ENCODE results near the gene DNMT3B.
"Not testable (repeated sequence)": the region's sequence is repeated elsewhere in the genome, so short reads cannot be mapped to it uniquely, and the experiment has no call there.

Gene DNMT3B

GRCh38 chr20:32763202-32764004 lies 1.2 kb downstream of the DNMT3B start:
- DNase-seq (ENCODE audit: low read depth), result no peak

- no peak for DNase-seq (ENCODE audit: low read depth)
These were observed 2.1 kb downstream of the DNMT3B start for GRCh38 chr20:32764005-32764960.

GRCh38 chr20:32765230-32765875 lies 3.2 kb downstream of the DNMT3B start:
- DNase-seq (ENCODE audit: low read depth), result not testable (repeated sequence)

GRCh38 chr20:32767418-32768198 lies 5.4 kb downstream of the DNMT3B start:
- no peak for DNase-seq (ENCODE audit: low read depth)

GRCh38 chr20:32772046-32772445 lies 9.9 kb downstream of the DNMT3B start:
- DNase-seq (ENCODE audit: low read depth), result no peak

- no peak for DNase-seq (ENCODE audit: low read depth)
These were observed 11.0 kb downstream of the DNMT3B start for GRCh38 chr20:32773223-32773622.

GRCh38 chr20:32773855-32774254 lies 11.7 kb downstream of the DNMT3B start:
- DNase-seq (ENCODE audit: low read depth), result no peak

GRCh38 chr20:32775336-32775991 lies 13.3 kb downstream of the DNMT3B start:
- DNase-seq (ENCODE audit: low read depth), result no peak

- no peak for DNase-seq (ENCODE audit: low read depth)
These were observed 15.2 kb downstream of the DNMT3B start for GRCh38 chr20:32777177-32777956.

GRCh38 chr20:32779500-32780211 lies 17.5 kb downstream of the DNMT3B start:
- no peak for DNase-seq (ENCODE audit: low read depth)

- no peak for DNase-seq (ENCODE audit: low read depth)
These were observed 18.1 kb downstream of the DNMT3B start for GRCh38 chr20:32780278-32780677.

GRCh38 chr20:32780749-32781655 lies 18.8 kb downstream of the DNMT3B start:
- no peak for DNase-seq (ENCODE audit: low read depth)

GRCh38 chr20:32784369-32785080 lies 22.3 kb downstream of the DNMT3B start:
- no peak for DNase-seq (ENCODE audit: low read depth)

GRCh38 chr20:32786059-32786760 lies 24.0 kb downstream of the DNMT3B start:
- no peak for DNase-seq (ENCODE audit: low read depth)

GRCh38 chr20:32787168-32787567 lies 25.0 kb downstream of the DNMT3B start:
- no peak for DNase-seq (ENCODE audit: low read depth)

- peak; percentile 54 for DNase-seq (ENCODE audit: low read depth)
These were observed 27.9 kb downstream of the DNMT3B start for GRCh38 chr20:32789896-32790750.

Measured in stimulated activated CD8-positive, alpha-beta memory T cell treated with anti-CD3 and anti-CD28 coated beads, Interleukin-7, amount 100 ng/mL, for 24 hours (primary cell).